K562 (cell line): ENCODE data around the gene DCTD. TPM values are rescaled to one million over a fixed set of nuclear protein-coding genes. Genes with fewer than 3 reads are reported as not detected.

ENCODE experiments used
- ARID2 ChIP-seq: fragments of 450-650 bp; IDR thresholded peaks from 2 replicates; pipeline ENCODE4 v1.6.1; 2017; ENCODE audit warnings: antibody characterized with exemption, mild to moderate bottlenecking
- CEBPZ ChIP-seq: fragments of 150-350 bp; IDR thresholded peaks from 2 replicates; pipeline ENCODE4 v1.6.1; 2014; ENCODE audit warnings: low read depth, mild to moderate bottlenecking, low read length, borderline replicate concordance
- DIDO1 ChIP-seq: fragments of 450-650 bp; IDR thresholded peaks from 2 replicates; pipeline ENCODE4 v1.6.1; 2016; ENCODE audit warnings: low read depth, missing biosample characterization, missing genetic modification characterization
- FOXJ2 ChIP-seq: fragments of 200-800 bp; sonication (Bioruptor generic); IDR thresholded peaks from 2 replicates; pipeline ENCODE4 v1.6.1; 2016; ENCODE audit warnings: missing genetic modification characterization, missing compliant biosample characterization
- FOXK2 ChIP-seq, 2 experiments: fragments of 450-650 bp; IDR thresholded peaks in 1 of 2; conservative IDR thresholded peaks in 1 of 2; 2 replicates each; pipeline ENCODE4 v1.6.1; 2016; ENCODE audit warnings: low read depth in 2 of 2, mild to moderate bottlenecking in 1 of 2
- HDAC6 ChIP-seq: IDR thresholded peaks from 2 replicates; pipeline ENCODE4 v1.6.1; 2012; ENCODE audit warnings: low read depth, mild to moderate bottlenecking, control low read depth, inconsistent platforms, low read length, moderate library complexity
- JUND ChIP-seq, 2 experiments: IDR thresholded peaks; 2 replicates in 1 of 2; 3 replicates in 1 of 2; pipeline ENCODE4 v1.6.1; 2011; ENCODE audit warnings: borderline replicate concordance in 2 of 2, low read depth in 2 of 2, low read length in 2 of 2, improper control_type of control experiment in 1 of 2, missing biosample characterization in 1 of 2, missing genetic modification characterization in 1 of 2, missing genetic modification reagents in 1 of 2
- MYNN ChIP-seq, 2 experiments: sonication (generic); formaldehyde crosslinking in 1 of 2; IDR thresholded peaks; 2 replicates each; pipeline versions ENCODE4 v1.5.0 to v1.6.1; 2016 to 2020; ENCODE audit warnings: antibody characterized with exemption in 1 of 2, missing genetic modification reagents in 1 of 2
- NR2C2 ChIP-seq, 2 experiments: fragments of 200-800 bp in 1 of 2; sonication (Bioruptor generic) in 1 of 2; sonication (generic) in 1 of 2; formaldehyde crosslinking in 1 of 2; IDR thresholded peaks; 2 replicates each; pipeline versions ENCODE4 v1.6.1 to v1.8.0; 2016 to 2022; ENCODE audit warnings: mild to moderate bottlenecking in 1 of 2, missing compliant biosample characterization in 1 of 2, missing genetic modification characterization in 1 of 2, missing genetic modification reagents in 1 of 2
- NR3C1 ChIP-seq: sonication (generic); formaldehyde crosslinking; IDR thresholded peaks from 2 replicates; pipeline ENCODE4 v1.8.1; 2022; ENCODE audit warnings: missing genetic modification reagents
- PML ChIP-seq: IDR thresholded peaks from 2 replicates; pipeline ENCODE4 v1.6.1; 2012; ENCODE audit warnings: low read length, inconsistent platforms
- PYGO2 ChIP-seq: fragments of 450-650 bp; IDR thresholded peaks from 2 replicates; pipeline ENCODE4 v1.6.1; 2016; ENCODE audit warnings: mild to moderate bottlenecking, missing genetic modification characterization, moderate library complexity, missing compliant biosample characterization
- RBM34 ChIP-seq: fragments of 200-400 bp; formaldehyde crosslinking; IDR thresholded peaks from 2 replicates; pipeline ENCODE4 v1.6.1; 2018; ENCODE audit warnings: low read length, borderline replicate concordance; ENCODE audit not compliant: insufficient read depth
- RUNX1 ChIP-seq: sonication (generic); IDR thresholded peaks from 2 replicates; pipeline ENCODE4 v1.6.1; 2016; ENCODE audit warnings: antibody characterized with exemption, low read depth
- SREBF1 ChIP-seq: fragments of 150-350 bp; IDR thresholded peaks from 2 replicates; pipeline ENCODE4 v1.6.1; 2014; ENCODE audit warnings: antibody characterized with exemption, low read depth, low read length, borderline replicate concordance
- SRF ChIP-seq, 2 experiments: fragments of 250-450, 450-650 bp in 1 of 2; sonication (Bioruptor Pico) in 1 of 2; sonication (generic) in 1 of 2; formaldehyde crosslinking; IDR thresholded peaks; 2 replicates each; pipeline versions ENCODE4 v1.5.0 to v1.5.1; 2020 to 2022; ENCODE audit warnings: mild to moderate bottlenecking in 1 of 2, missing genetic modification reagents in 1 of 2
- ZBTB33 ChIP-seq: sonication (generic); formaldehyde crosslinking; IDR thresholded peaks from 2 replicates; pipeline ENCODE4 v1.8.1; 2023; ENCODE audit warnings: mild to moderate bottlenecking, missing genetic modification reagents
- ZFP30 ChIP-seq: fragments of 250-450 bp; sonication (Bioruptor Pico); IDR thresholded peaks from 2 replicates; pipeline ENCODE4 v1.8.0; 2022; ENCODE audit warnings: moderate library complexity, mild to moderate bottlenecking, inconsistent platforms, borderline replicate concordance
- polyA plus RNA-seq, 8 experiments: library from polyadenylated mRNA; depleted of rRNA in 4 of 8; stranded (reverse) in 5 of 8; unstranded in 3 of 8; fragments of >200 nt; fragmentation: Nextera tagmentation in 2 of 8; fragmentation: Illumina TruSeq in 1 of 8; extraction: Ambion mirVana in 2 of 8; extraction: Trizol in 1 of 8; gene quantifications; 2 replicates each; pipeline versions ENCODE4 v1.2.1 to v1.2.3, GENCODE V29; 2011 to 2014; ENCODE audit warnings: inconsistent platforms in 1 of 8, missing spikeins in 1 of 8
- total RNA-seq, 7 experiments: library from RNA; depleted of rRNA in 6 of 7; stranded (reverse); fragments of >200 nt in 6 of 7; fragmentation: Illumina TruSeq in 2 of 7; extraction: Trizol in 2 of 7; gene quantifications; 2 replicates each; pipeline versions ENCODE4 v1.2.1 to v1.2.3, GENCODE V29; 2011 to 2021; ENCODE audit warnings: low replicate concordance in 1 of 7

Gene DCTD
- total and polyA plus RNA-seq, 9 of the 15 experiments (the other 6 are each of a cell fraction or from before 2014, with no cell fraction given) = 38.7 to 114 (median 76.5) TPM

GRCh38 chr4:182938205-182938645 is 21.0 kb upstream of the DCTD start (continued):
- no peak for TF ChIP-seq FOXK2 (conservative IDR thresholded peaks at IDR 0.05 in 1 of 2, IDR thresholded peaks at IDR 0.05 in 1 of 2; ENCODE audit: low read depth in 2 of 2)
- TF ChIP-seq CEBPZ = no peak
- TF ChIP-seq SREBF1 = no peak
- no peak for TF ChIP-seq NR2C2 (CRISPR knock-in tag; IDR thresholded peaks at IDR 0.05)
- no peak for TF ChIP-seq NR2C2 (tag; IDR thresholded peaks at IDR 0.05)
- no peak for TF ChIP-seq RUNX1
- TF ChIP-seq ZBTB33 (CRISPR knock-in tag) = peak; percentile 57
- no peak for TF ChIP-seq ZFP30 (CRISPR knock-in tag)
- TF ChIP-seq NR3C1 (CRISPR knock-in tag) = no peak
- no peak for TF ChIP-seq HDAC6
- TF ChIP-seq RBM34 = no peak
- no peak for TF ChIP-seq SRF (CRISPR knock-in tag; IDR thresholded peaks at IDR 0.05)
- TF ChIP-seq ARID2 = peak; percentile 90
- no peak for TF ChIP-seq PML
- no peak for TF ChIP-seq FOXJ2 (tag)
- no peak for TF ChIP-seq JUND (IDR thresholded peaks at IDR 0.05; ENCODE audit: borderline replicate concordance, low read depth, low read length)
- peak; percentile 25; the same call in 1 of the 3 replicates for TF ChIP-seq JUND (tag; IDR thresholded peaks at IDR 0.05; ENCODE audit: borderline replicate concordance, low read depth, low read length)
- no peak for TF ChIP-seq PYGO2 (tag)
- peak; percentile 68; the same call in 1 of the 2 replicates for TF ChIP-seq MYNN (IDR thresholded peaks at IDR 0.05)
- TF ChIP-seq MYNN (CRISPR knock-in tag; IDR thresholded peaks at IDR 0.05) = no peak
- no peak for TF ChIP-seq DIDO1 (tag)
